GM19328 (cell line): ENCODE data around the gene MBOAT1.
"Not testable (repeated sequence)": the region's sequence is repeated elsewhere in the genome, so short reads cannot be mapped to it uniquely, and the experiment has no call there.

Source experiments
- ATAC-seq: cut with Tn5 transposase; IDR thresholded peaks from one replicate; pipeline ENCODE4 v1.9.1; 2021; ENCODE audit warnings: mild to moderate bottlenecking, moderate library complexity; ENCODE audit not compliant: unreplicated experiment

Gene MBOAT1

GRCh38 chr6:20173833-20174792, 38.2 kb downstream of the MBOAT1 start:
- no peak for ATAC-seq

- no peak for ATAC-seq
These were observed 39.3 kb downstream of the MBOAT1 start for GRCh38 chr6:20172842-20173456.

GRCh38 chr6:20170455-20171148, 41.7 kb downstream of the MBOAT1 start:
- ATAC-seq, result no peak

- ATAC-seq, result no peak
These were observed 42.5 kb downstream of the MBOAT1 start for GRCh38 chr6:20169786-20170185.

- ATAC-seq, result no peak
These were observed 43.1 kb downstream of the MBOAT1 start for GRCh38 chr6:20169119-20169557.

GRCh38 chr6:20168690-20169089, 43.6 kb downstream of the MBOAT1 start:
- no peak for ATAC-seq

- no peak for ATAC-seq
These were observed 44.7 kb downstream of the MBOAT1 start for GRCh38 chr6:20167601-20168000.

- no peak for ATAC-seq
These were observed 46.1 kb downstream of the MBOAT1 start for GRCh38 chr6:20166210-20166609.

GRCh38 chr6:20162515-20162914, 49.8 kb downstream of the MBOAT1 start:
- no peak for ATAC-seq

GRCh38 chr6:20160541-20161283, 51.6 kb downstream of the MBOAT1 start:
- no peak for ATAC-seq

GRCh38 chr6:20159781-20160540, 52.3 kb downstream of the MBOAT1 start:
- ATAC-seq, result no peak

GRCh38 chr6:20159098-20159497, 53.2 kb downstream of the MBOAT1 start:
- ATAC-seq, result no peak

- ATAC-seq, result no peak
These were observed 53.6 kb downstream of the MBOAT1 start for GRCh38 chr6:20158676-20159075.

- ATAC-seq, result no peak
These were observed 55.4 kb downstream of the MBOAT1 start for GRCh38 chr6:20156824-20157223.

GRCh38 chr6:20154753-20155152, 57.5 kb downstream of the MBOAT1 start:
- no peak for ATAC-seq

GRCh38 chr6:20153194-20153593, 59.1 kb downstream of the MBOAT1 start:
- ATAC-seq, result no peak

- ATAC-seq, result no peak
These were observed 63.8 kb downstream of the MBOAT1 start for GRCh38 chr6:20148433-20148832.

GRCh38 chr6:20147469-20147868, 64.8 kb downstream of the MBOAT1 start:
- ATAC-seq, result no peak

- not testable (repeated sequence) for ATAC-seq
These were observed 65.4 kb downstream of the MBOAT1 start for GRCh38 chr6:20146831-20147230.

GRCh38 chr6:20146291-20146690, 66.0 kb downstream of the MBOAT1 start:
- ATAC-seq, result no peak
